Loucy (cell line): ENCODE data around the gene IGFLR1.

Source experiments
- CTCF ChIP-seq: fragments of 200-600 bp; sonication (generic); conservative IDR thresholded peaks from 2 replicates; pipeline ENCODE4 v1.5.1; 2014; ENCODE audit warnings: mild to moderate bottlenecking, antibody characterized with exemption, low read length
- EZH2phosphoT487 ChIP-seq: fragments of 200-600 bp; IDR thresholded peaks from 2 replicates; pipeline ENCODE4 v1.6.1; 2018; ENCODE audit warnings: antibody characterized with exemption, mild to moderate bottlenecking, moderate library complexity, borderline replicate concordance

GRCh38 chr19:35774274-35775045 lies 32.2 kb upstream of the IGFLR1 start:
- TF ChIP-seq CTCF, result no peak
- TF ChIP-seq EZH2phosphoT487, result no peak
